HG03280 (cell line): ENCODE results near the gene AFF2.
"Not testable (repeated sequence)": the region's sequence is repeated elsewhere in the genome, so short reads cannot be mapped to it uniquely, and the experiment has no call there.

Experiments
- ATAC-seq: cut with Tn5 transposase; IDR thresholded peaks from one replicate; pipeline ENCODE4 v1.9.1; 2021; ENCODE audit warnings: mild to moderate bottlenecking, moderate library complexity; ENCODE audit not compliant: unreplicated experiment

Gene AFF2

DNA sequence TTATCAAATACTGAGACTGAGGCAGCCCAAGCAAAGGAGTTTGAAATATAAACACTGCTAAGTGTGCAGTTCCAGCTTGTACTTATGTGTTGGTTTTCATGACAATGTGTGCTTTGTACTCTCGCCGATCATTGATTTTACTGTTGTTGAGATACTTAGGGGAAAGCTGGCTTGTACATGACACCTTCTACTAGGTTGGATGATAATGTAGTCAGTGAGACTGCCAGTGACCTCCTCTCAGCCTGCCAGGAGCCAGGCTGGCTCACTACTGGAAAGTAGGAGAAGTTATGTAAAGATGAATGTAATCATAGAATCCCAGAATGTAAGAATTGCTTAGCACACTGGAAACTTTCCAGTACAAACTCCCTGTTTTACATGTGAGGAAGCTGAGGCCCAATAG, 132.0 kb downstream of the AFF2 start:
- ATAC-seq = no peak

DNA sequence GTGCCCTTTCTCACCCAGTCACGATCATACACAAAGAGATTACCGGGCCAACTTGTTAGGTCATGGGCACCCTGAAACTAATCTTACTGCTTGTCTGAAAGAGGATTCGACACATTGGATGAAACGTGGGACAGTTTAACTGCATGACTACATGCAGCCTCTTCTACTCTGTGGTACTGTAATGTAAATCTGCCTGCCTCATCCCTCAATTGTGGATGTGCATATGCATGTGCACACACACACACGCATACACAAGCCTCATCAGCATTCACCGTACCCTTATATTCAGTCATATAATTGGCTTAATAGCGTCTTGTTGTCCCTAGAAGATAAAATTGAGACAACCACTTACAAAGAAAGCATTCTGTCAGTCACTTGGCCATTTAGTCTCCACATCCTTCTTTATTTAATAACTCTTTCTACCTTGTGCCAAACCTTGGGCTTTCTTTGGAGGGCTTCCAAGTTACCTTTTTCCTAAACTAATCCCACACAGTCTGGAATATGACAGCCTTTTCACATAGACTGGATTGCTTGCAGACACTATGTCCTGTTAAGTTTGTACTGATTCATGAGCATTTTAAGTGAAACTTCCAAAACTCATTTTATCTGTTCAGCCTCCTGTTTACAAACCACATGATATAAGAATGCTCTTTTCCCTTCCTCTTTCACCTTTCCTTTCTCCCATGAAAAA, 132.9 kb downstream of the AFF2 start:
- ATAC-seq = no peak

DNA sequence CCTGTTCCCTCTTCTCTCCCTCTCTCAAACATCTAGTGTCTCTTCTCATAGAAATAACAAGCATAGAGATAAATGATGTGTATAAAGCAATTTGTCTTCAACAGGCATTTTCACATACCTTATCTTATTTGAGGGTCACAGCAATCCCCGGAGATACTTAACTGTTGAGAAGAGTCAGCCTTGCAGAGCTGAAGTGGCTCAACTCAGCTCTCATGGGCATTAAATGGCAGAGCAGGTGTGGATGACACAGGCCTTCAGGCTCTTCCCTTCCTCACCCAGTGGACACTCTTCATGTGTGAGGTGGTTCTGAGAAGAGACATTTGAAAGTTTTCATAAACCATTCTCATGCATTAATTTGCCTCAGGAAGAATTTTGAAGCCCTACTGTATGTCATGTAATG, 134.2 kb downstream of the AFF2 start:
- ATAC-seq = no peak

DNA sequence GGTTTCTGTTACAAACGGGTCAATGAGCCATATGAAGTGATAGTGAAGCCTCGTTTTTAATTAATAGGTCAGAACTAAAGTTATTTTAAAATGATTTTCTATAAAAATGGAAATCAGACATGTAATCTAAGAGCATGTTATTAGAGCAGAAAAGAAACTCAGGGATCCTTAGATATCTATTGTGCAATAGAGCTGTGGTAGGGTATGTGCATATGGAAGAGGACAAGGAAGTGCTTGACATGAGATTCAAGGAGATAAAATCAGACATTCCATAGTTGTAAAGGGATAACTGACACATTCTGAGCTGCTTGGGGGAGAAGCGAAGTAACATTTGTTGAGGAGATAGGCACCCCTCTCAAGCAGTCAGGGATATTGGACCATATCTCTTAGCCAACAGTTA, 143.0 kb downstream of the AFF2 start:
- no peak for ATAC-seq

DNA sequence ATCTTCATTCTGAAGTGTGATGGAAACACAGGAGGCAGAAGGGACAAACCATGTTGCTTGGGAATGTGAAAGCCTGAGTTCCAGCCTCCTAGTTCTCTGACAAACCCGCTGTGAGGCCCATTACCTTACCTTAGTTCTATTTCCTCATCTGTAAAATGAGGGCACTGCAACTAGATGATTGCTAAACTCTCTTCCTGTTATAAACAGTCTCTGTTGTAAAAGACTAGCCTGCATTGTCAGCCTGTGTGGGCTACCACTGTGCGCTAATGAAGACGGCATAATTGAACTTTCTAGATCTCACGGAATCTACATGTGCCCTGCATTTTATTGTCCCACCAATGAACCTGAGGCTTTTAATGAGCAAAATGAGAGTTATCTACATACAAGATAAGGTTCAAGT, 147.2 kb downstream of the AFF2 start:
- ATAC-seq = no peak

DNA sequence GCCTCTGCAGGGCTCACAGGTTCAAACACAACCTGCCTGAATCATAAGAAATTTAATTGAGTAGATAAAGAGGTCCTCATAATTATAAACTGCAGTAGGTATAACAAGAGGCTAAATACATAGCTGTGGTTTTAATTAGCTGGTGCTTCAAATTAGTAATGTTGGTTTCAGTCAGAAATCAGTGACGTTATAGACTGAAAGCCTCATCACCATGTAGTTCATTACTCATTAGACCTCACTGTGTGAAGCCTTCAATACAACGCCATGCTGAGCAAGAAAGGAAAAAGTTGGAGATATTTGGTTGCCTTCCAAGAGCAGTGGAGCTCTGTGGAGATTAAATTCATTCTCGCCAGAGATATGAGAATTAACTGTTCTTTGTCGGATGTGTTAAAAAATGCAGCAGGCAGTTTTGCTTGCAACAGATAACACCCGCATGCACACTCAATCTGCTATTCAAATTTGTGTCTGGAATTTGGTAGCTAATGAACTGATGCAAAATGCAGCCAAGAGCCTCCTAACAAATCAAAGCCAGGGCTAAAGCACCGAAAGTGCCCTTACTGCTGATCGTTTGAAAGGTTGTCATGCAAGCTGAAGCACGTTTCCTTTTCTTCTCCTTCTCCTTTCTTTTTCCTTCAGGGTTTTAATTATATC, 148.9 kb downstream of the AFF2 start:
- ATAC-seq = no peak

DNA sequence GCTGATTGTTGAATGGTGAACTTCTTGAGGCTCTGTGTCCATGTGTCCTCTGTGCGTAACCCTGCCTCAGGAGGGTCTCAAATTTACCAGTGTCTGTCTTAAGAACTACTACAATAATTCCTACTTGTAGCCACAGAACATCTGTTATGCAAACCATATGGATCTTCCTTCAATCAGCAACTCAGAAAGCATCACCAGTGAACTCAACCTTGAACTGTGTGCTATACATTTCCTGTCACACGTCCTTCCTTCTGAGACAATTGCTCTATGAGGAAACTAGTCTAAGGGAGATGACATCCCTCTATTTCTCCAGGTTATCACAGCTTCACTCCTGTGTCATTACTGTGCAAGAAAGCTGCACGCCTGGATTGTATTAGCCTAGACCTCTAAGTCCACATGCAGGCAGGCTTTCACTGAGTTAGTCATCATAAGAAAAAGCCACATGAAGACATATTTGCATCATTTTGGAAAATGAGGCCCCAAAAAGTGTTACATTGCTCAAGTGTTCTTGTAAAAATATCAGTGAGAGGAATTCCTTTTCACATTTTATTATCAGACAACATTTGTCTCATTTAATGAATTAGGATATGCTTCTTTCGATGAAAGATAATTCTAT, 157.8 kb downstream of the AFF2 start:
- ATAC-seq = no peak

DNA sequence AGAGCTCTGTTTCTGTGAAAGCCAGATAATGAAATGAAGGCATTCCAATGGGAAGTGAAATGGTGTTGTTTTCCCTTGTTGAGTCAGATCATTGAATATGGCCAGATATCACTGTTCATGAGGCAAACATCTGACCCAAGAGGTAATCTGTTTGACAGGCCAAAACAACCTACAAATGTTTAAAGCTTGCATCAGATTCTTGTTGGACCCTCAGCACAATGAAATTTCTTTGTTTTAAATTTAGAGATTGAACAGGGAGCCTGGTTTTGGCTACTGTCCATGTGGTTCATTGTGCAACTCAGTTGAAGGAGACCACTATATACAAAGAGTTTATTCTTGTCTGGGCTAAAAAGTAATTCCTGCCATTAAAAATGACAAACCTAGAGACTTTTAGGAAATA, 159.1 kb downstream of the AFF2 start:
- ATAC-seq = no peak

DNA sequence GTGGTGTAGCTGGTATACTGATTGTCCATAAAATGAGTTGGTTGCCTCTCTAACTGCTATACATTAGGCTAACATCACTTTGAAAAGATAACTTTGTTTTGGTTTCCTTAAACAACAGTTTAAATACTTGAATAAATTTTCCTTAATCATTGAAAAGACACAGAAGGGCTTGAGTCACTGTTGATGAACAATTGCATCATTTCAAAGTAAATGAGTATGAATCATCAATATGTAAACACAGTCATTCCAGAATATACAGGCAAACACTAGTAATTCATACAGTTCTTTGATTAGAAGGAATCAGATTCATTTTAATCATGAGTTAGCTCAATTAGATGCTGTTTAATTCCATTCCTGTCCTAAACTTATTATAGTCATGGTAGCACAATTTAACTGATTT, 160.6 kb downstream of the AFF2 start:
- no peak for ATAC-seq

DNA sequence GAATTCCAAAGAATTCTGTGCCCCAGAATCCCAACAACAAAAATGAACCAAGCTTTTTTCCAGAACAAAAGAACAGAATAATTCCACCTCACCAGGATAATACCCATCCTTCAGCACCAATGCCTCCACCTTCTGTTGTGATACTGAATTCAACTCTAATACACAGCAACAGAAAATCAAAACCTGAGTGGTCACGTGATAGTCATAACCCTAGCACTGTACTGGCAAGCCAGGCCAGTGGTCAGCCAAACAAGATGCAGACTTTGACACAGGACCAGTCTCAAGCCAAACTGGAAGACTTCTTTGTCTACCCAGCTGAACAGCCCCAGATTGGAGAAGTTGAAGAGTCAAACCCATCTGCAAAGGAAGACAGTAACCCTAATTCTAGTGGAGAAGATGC, 161.6 kb downstream of the AFF2 start:
- no peak for ATAC-seq

DNA sequence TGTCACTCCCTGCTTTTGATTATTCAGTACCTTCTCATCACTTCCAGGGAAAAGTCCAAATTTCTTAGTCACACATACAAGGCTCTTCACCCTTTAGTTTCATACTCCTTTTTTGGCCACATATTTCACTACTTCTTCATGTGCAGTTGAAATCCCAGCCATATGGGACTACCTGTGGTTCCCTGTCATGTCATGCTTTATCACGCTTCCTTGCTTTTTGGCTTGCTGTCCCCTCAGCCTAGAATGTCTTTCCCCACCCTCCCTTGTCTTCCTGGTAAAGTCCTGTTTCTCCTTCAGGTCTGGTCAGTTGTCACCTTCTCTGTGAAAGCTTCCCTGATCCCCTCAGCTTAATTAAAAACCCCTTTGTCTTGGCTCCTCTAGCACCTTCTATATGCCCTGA, 163.8 kb downstream of the AFF2 start:
- no peak for ATAC-seq

DNA sequence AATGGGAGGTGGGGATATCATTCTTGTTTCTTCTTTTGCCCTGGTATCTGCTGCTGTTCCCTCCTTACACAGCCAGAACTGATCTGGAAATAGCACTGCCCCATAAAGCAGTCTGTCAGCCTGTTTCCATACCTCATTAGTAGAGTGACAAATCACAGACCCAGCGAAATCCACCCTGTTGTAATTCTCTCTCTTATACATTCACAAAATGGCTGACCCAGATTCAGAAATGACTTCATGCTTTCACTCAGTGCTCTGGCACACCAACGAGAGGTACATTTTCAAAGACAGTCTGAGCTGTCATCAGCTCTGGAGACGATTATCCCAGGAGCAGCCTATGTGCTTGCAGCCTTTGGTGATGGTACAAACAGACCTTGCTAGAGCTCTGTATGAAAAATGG, 164.6 kb downstream of the AFF2 start:
- ATAC-seq = no peak

DNA sequence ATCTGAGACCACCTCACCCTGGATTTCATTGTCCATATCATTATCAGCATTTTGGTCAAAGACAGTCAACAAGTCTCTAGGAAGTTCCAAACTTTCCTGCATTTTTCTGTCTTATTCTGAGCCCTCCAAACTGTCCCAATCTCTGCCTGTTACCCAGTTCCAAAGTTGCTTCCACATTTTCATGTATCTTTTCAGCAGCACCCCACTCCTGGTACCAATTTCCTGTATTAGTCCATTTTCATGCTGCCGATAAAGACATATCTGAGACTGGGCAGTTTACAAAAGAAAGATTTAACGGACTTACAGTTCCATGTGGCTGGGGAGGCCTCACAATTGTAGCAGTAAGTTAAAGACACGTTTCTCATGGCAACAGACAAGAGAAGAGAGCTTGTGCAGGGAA, 168.8 kb downstream of the AFF2 start:
- not testable (repeated sequence) for ATAC-seq

DNA sequence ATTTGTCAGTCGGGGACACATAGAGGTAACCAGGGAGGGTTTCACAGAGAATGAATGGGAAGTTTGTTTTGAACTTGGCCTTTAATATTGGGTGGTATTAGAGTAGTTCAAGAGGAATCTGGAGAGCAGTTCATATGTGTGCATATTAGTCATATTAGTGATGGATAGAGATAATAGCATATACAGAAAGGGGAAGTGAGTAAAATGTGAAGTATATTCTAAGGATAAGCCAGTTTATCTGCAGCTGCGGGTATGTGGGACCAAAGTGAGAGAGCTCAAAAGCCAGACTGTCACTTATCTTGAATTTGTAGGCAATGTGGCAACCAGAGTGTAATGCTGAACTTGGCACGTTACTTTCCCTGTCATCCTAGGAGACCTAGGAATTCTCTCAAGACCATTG, 169.9 kb downstream of the AFF2 start:
- ATAC-seq = no peak

DNA sequence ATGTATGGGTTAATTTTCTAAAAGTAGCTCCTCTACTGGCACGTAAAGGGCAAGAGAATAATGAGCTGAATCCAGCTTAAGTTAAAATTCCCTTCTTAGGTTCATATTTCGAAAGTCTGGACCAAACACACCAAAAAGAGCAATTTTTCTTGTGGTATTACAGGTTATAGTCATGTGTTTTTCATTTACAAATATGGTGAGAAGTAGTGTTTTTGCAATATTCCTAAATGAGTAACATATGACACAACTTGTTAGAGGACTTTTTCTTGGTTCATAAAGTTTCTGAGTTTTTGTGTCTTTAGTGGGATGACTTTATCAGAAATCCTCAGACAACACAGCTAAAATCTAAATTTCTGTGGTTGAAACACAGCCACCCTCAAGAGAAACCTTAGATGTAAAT, 172.1 kb downstream of the AFF2 start:
- ATAC-seq = no peak

DNA sequence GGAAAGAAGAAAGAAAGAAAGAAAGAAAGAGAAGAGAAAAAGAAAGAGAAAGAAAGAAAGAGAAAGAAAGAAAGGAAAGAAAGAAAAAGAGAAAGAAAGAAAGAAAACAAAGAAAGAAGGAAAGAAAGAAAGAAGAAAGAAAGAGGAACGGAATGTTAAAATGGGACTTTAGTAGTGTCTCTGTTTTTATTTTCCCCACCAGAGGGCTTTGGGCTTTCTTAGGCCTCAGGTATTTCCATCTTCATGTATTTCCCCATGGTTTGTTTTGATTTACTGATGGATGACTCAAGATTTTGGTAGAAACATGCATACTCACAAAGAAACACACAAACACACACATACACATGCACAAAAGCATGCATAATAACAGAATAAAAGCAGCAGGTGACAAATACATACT, 181.2 kb downstream of the AFF2 start:
- ATAC-seq = no peak

DNA sequence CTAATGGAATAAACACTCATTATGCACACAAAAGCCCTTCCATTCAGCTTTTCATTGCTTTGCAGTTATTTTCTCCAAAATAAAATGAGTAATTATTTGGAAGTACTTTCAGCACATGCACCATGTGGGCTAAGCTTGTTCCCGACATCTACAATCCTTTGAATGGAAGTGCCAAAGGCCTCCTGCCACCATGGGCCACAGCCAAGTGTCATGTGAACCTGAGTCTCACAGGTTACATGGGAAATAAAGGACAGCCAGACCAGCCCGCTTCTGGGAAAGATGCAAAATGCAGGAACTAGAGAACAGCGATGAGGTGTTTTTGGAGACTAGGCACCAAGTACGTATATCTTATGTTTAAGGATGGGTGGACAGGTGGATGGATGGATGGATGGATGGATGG, 181.8 kb downstream of the AFF2 start:
- no peak for ATAC-seq

DNA sequence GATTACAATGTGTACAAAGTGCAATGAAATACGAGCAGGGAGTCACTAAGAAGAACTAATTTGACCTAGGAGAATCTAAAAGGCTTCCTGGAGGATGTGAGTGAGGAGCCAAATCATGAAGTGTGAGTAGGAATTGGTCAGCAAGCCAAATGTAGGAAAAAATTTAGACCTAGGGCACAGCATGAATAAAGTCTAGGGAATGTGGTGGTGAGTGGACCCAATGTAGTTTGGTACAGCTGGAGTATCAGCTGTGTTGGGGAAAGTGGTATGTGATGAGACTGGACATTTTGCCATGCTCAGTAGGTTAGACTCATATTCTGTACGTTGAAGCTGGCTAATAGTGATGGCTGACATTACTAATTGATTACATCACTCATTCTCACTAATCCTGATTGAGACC, 191.0 kb downstream of the AFF2 start:
- no peak for ATAC-seq

DNA sequence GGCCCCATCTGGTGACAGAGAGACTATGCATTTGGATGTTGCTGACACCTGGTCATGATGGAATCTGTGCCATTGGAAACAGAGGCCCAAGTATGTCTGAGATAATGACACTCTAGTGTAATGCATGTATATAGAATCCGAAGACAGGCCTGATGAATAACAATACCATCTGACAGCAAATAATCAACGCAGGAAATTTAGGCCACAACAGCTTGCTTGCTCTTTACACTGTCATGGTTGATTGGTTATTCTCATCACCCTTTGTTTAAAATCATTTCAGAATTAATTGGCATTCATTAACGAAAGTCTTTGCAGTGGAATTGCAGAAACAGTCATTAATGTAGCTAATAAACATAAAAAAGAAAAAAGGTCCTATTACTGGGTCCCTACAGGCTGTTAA, 194.8 kb downstream of the AFF2 start:
- ATAC-seq = no peak

DNA sequence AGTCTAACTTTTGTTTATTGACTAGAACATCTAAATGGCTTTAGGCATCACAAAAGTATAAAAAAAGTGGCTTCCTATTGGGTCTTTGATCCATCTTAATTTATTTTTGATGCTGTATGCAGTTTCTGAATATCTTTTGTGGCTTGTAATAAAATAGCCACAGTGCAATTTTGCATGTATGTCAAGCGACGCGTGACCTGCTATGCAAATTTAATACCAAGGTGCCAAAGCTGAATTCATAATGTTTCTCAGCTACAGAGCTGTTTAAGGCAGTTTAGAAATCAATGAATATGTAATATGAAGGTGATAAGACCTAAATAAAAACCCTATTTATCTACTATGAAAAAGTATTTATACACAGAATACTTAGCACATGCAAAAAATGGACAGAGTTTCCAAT, 197.8 kb downstream of the AFF2 start:
- ATAC-seq = no peak

DNA sequence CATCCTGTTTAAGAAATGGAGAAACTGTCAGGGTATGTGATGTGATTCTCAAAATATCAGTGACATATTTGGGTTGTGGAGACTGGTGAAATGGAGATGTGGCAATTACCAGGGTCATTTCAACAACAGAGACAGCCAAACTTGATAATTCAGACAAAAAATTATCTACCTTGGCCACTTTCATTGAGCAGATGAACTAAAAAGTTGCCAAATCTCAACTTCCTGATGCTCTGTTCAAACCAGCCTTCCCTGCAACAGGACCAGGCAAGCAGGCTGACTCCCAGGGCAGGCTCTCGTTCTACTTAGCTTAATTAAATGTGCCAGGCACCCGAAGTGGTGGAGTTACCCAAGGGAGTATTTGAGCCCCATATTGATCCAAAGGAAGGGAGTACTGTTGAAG, 199.6 kb downstream of the AFF2 start:
- ATAC-seq = no peak

DNA sequence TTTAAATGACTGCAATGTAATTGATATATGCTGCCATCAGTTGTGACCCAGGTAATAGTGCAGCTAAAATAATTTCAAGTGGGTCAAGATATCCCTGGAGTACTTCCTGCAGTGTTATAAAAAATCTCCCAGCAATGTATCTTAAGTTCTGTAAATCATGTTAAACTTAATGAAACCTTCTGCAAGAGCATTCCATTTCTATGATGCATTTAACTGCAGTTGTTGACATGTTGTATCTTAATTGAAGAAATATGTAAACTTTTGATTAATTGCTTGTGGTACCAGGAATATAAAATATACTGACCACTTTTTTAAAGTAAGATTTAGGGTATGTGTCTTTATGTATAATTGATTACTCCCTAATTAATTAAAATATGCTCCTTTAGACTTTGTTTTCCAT, 213.6 kb downstream of the AFF2 start:
- ATAC-seq = no peak

DNA sequence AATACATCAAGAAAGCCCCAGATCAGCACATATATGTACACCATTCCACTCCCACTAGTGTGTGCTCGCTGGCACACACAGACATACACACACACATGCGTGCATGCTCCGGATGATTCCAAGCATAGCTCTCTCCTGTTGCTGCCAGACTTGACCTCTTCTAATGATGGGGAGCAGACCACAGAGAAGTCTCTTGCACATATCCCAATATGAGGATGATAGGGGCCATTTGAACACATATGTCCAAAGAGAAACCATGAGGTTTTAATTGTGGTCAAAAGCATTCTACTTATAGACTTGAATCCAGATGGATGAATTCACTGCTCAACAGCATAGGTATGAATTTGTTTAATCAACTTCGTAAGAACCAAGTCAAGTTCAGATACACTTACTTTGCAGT, 214.9 kb downstream of the AFF2 start:
- ATAC-seq = no peak
